Neural progenitor cell (in vitro differentiated cells): ENCODE measurements around the gene UCHL5.

Experiments used
- EZH2 ChIP-seq: fragments of 200-600 bp; sonication (generic); IDR thresholded peaks from 2 replicates; pipeline ENCODE4 v1.6.1; 2017; ENCODE audit warnings: antibody characterized with exemption, mild to moderate bottlenecking, moderate library complexity
- EZH2phosphoT487 ChIP-seq: fragments of 200-600 bp; sonication (generic); IDR thresholded peaks from 2 replicates; pipeline ENCODE4 v1.6.1; 2017; ENCODE audit warnings: antibody characterized with exemption
- TF ChIP-seq, protein P1 (sequence below): fragments of 200-600 bp; sonication (generic); IDR thresholded peaks from 2 replicates; pipeline ENCODE4 v1.5.1; 2017; ENCODE audit warnings: antibody characterized with exemption, mild to moderate bottlenecking

DNA sequence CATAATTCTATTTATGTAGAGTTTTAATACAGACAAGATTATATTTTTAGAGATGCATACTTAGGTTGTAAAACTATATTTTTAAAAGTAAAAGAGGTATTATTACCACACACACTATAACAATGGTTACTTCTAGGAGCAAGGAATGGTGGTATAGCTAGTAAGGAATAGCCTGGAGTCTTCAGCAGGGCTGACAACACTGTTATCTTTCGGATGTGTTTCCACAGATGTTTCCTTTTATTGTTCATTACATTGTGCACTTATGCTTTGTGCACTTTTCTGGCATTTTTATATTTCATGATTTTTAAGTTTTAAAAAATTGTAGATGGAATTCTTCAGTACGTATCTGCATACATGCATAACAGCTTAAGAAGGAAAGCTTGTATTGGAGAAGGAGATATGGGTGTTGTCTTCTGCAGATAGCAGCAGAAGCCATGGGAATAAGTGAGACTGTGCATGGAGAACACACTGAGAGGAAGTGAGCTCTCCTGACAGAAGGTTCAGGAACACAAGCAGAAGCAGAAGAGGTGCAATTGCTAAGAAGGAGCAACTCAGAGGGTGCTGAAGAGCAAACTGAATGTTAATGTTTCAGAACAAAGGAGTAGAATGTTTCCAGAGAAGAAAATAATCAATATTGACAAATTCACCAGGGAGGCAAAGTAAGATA lies 91.8 kb downstream of the UCHL5 start:
- TF ChIP-seq, protein P1, sequence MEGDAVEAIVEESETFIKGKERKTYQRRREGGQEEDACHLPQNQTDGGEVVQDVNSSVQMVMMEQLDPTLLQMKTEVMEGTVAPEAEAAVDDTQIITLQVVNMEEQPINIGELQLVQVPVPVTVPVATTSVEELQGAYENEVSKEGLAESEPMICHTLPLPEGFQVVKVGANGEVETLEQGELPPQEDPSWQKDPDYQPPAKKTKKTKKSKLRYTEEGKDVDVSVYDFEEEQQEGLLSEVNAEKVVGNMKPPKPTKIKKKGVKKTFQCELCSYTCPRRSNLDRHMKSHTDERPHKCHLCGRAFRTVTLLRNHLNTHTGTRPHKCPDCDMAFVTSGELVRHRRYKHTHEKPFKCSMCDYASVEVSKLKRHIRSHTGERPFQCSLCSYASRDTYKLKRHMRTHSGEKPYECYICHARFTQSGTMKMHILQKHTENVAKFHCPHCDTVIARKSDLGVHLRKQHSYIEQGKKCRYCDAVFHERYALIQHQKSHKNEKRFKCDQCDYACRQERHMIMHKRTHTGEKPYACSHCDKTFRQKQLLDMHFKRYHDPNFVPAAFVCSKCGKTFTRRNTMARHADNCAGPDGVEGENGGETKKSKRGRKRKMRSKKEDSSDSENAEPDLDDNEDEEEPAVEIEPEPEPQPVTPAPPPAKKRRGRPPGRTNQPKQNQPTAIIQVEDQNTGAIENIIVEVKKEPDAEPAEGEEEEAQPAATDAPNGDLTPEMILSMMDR = no peak
- TF ChIP-seq EZH2 = no peak
- no peak for TF ChIP-seq EZH2phosphoT487
